Stimulated activated CD4-positive, alpha-beta T cell treated with anti-CD3 and anti-CD28 coated beads, Interleukin-2, amount 100 ng/mL, for 48 hours (primary cell): Measurements from ENCODE around the gene MROH8.

Source experiments
- DNase-seq, 2 donors: peaks; one replicate each; pipeline ENCODE4 v3.0.0-alpha.2; 2020

MROH8 gene

GRCh38 chr20:37178839-37179682 lies at the start of gene MROH8, which contains the start of gene RPN2:
Gene MROH8 (minus strand): TSS chr20:37179548.
Gene RPN2 (plus strand): TSS chr20:37179330. CDS start chr20:37179357, 27 bp downstream.
- DNase-seq: peak; percentile 91 to 92

GRCh38 chr20:37228656-37229055 lies 49.3 kb upstream of the MROH8 start:
- no peak for DNase-seq

GRCh38 chr20:37228082-37228481 lies 48.7 kb upstream of the MROH8 start:
- DNase-seq: no peak

GRCh38 chr20:37226889-37227288 lies 47.5 kb upstream of the MROH8 start:
- no peak for DNase-seq

GRCh38 chr20:37225146-37225545 lies 45.8 kb upstream of the MROH8 start:
- no peak for DNase-seq

- DNase-seq: no peak
Measured at GRCh38 chr20:37223053-37223452, 43.7 kb upstream of the MROH8 start.

- no peak for DNase-seq
Measured at GRCh38 chr20:37222086-37222485, 42.7 kb upstream of the MROH8 start.

- no peak for DNase-seq
Measured at GRCh38 chr20:37220731-37221130, 41.4 kb upstream of the MROH8 start.

- DNase-seq: no peak
Measured at GRCh38 chr20:37219751-37220668, 40.7 kb upstream of the MROH8 start.

- DNase-seq: no peak
Measured at GRCh38 chr20:37218976-37219375, 39.6 kb upstream of the MROH8 start.

GRCh38 chr20:37218441-37218840 lies 39.1 kb upstream of the MROH8 start:
- no peak for DNase-seq

GRCh38 chr20:37209661-37210314 lies 30.4 kb upstream of the MROH8 start:
- no peak for DNase-seq

- no peak for DNase-seq
Measured at GRCh38 chr20:37209193-37209592, 29.8 kb upstream of the MROH8 start.

- DNase-seq: no peak
Measured at GRCh38 chr20:37207171-37207570, 27.8 kb upstream of the MROH8 start.

GRCh38 chr20:37205794-37206193 lies 26.4 kb upstream of the MROH8 start:
- DNase-seq: no peak

- DNase-seq: no peak
Measured at GRCh38 chr20:37205130-37205529, 25.8 kb upstream of the MROH8 start.

GRCh38 chr20:37204056-37204455 lies 24.7 kb upstream of the MROH8 start:
- no peak for DNase-seq

GRCh38 chr20:37202267-37202943 lies 23.1 kb upstream of the MROH8 start:
- no peak for DNase-seq

GRCh38 chr20:37201827-37202162 lies 22.4 kb upstream of the MROH8 start:
- no peak for DNase-seq

GRCh38 chr20:37200926-37201826 lies 21.8 kb upstream of the MROH8 start:
- no peak for DNase-seq

- DNase-seq: no peak
Measured at GRCh38 chr20:37200376-37200775, 21.0 kb upstream of the MROH8 start.
